K562 (cell line): ENCODE results near the gene CBFA2T3. TPM values are rescaled to one million over a fixed set of nuclear protein-coding genes. Genes with fewer than 3 reads are reported as not detected.
A peak's percentile ranks its signal among the peaks of the same experiment; 100 is the strongest.

Experiments used
- BRCA1 ChIP-seq, 2 experiments: fragments of 450-650 bp in 1 of 2; sonication (generic) in 1 of 2; formaldehyde crosslinking in 1 of 2; IDR thresholded peaks; 2 replicates each; pipeline versions ENCODE4 v1.5.0 to v1.6.1; 2017 to 2020; ENCODE audit warnings: mild to moderate bottlenecking in 1 of 2, missing genetic modification reagents in 1 of 2
- CTBP1 ChIP-seq: fragments of 450-650 bp; IDR thresholded peaks from 2 replicates; pipeline ENCODE4 v1.6.1; 2016; ENCODE audit warnings: borderline replicate concordance
- ESRRA ChIP-seq: fragments of 450-650 bp; IDR thresholded peaks from 2 replicates; pipeline ENCODE4 v1.6.1; 2014; ENCODE audit warnings: low read depth, mild to moderate bottlenecking, moderate library complexity, borderline replicate concordance
- HDGF ChIP-seq: fragments of 450-650 bp; IDR thresholded peaks from 2 replicates; pipeline ENCODE4 v1.6.1; 2016
- ILF3 ChIP-seq: fragments of 450-650 bp; IDR thresholded peaks from 2 replicates; pipeline ENCODE4 v1.6.1; 2018; ENCODE audit warnings: antibody characterized with exemption, mild to moderate bottlenecking, moderate library complexity, borderline replicate concordance
- KAT7 ChIP-seq: sonication (generic); formaldehyde crosslinking; IDR thresholded peaks from 2 replicates; pipeline ENCODE4 v1.8.0; 2022; ENCODE audit warnings: missing genetic modification reagents, mild to moderate bottlenecking, borderline replicate concordance
- MTF1 ChIP-seq: fragments of 250-450 bp; sonication (Bioruptor Pico); IDR thresholded peaks from 2 replicates; pipeline ENCODE4 v1.9.0; 2021; ENCODE audit warnings: moderate library complexity, mild to moderate bottlenecking, inconsistent platforms, borderline replicate concordance
- NFIC ChIP-seq: fragments of 450-650 bp; IDR thresholded peaks from 2 replicates; pipeline ENCODE4 v1.6.1; 2017; ENCODE audit warnings: mild to moderate bottlenecking, inconsistent platforms
- RAD51 ChIP-seq: fragments of 450-650 bp; IDR thresholded peaks from 2 replicates; pipeline ENCODE4 v1.7.1; 2016; ENCODE audit warnings: low read depth, mild to moderate bottlenecking, borderline replicate concordance
- RBM22 ChIP-seq: fragments of 200-400 bp; formaldehyde crosslinking; IDR thresholded peaks from 2 replicates; pipeline ENCODE4 v1.6.1; 2018; ENCODE audit warnings: low read length, low read depth; ENCODE audit not compliant: poor library complexity, severe bottlenecking
- TARDBP ChIP-seq: fragments of 450-650 bp; IDR thresholded peaks from 2 replicates; pipeline ENCODE4 v1.6.1; 2016
- TOE1 ChIP-seq, 2 experiments: fragments of 450-650 bp in 1 of 2; sonication (generic) in 1 of 2; formaldehyde crosslinking in 1 of 2; IDR thresholded peaks; 2 replicates each; pipeline versions ENCODE4 v1.7.1 to v1.8.0; 2016 to 2022; ENCODE audit warnings: borderline replicate concordance in 2 of 2, mild to moderate bottlenecking in 2 of 2, antibody characterized with exemption in 1 of 2, inconsistent platforms in 1 of 2, low read depth in 1 of 2, missing genetic modification reagents in 1 of 2, moderate library complexity in 1 of 2
- ZEB2 ChIP-seq: fragments of 450-650 bp; IDR thresholded peaks from 2 replicates; pipeline ENCODE4 v1.6.1; 2016
- ZNF232 ChIP-seq: sonication (generic); formaldehyde crosslinking; IDR thresholded peaks from 2 replicates; pipeline ENCODE4 v1.8.0; 2022; ENCODE audit warnings: mild to moderate bottlenecking, missing genetic modification reagents
- ZNF239 ChIP-seq: fragments of 250-450 bp; sonication (Bioruptor Pico); IDR thresholded peaks from 2 replicates; pipeline ENCODE4 v1.4.0; 2020; ENCODE audit warnings: mild to moderate bottlenecking
- ZNF507 ChIP-seq: conservative IDR thresholded peaks from 2 replicates; pipeline ENCODE4 v1.6.1; 2017; ENCODE audit warnings: missing genetic modification characterization, missing compliant biosample characterization
- polyA plus RNA-seq, 8 experiments: library from polyadenylated mRNA; depleted of rRNA in 4 of 8; stranded (reverse) in 5 of 8; unstranded in 3 of 8; fragments of >200 nt; fragmentation: Nextera tagmentation in 2 of 8; fragmentation: Illumina TruSeq in 1 of 8; extraction: Ambion mirVana in 2 of 8; extraction: Trizol in 1 of 8; gene quantifications; 2 replicates each; pipeline versions ENCODE4 v1.2.1 to v1.2.3, GENCODE V29; 2011 to 2014; ENCODE audit warnings: inconsistent platforms in 1 of 8, missing spikeins in 1 of 8
- total RNA-seq, 7 experiments: library from RNA; depleted of rRNA in 6 of 7; stranded (reverse); fragments of >200 nt in 6 of 7; fragmentation: Illumina TruSeq in 2 of 7; extraction: Trizol in 2 of 7; gene quantifications; 2 replicates each; pipeline versions ENCODE4 v1.2.1 to v1.2.3, GENCODE V29; 2011 to 2021; ENCODE audit warnings: low replicate concordance in 1 of 7
- TF ChIP-seq, protein P1 (sequence below): fragments of 250-450 bp; sonication (Bioruptor Pico); IDR thresholded peaks from 2 replicates; pipeline ENCODE4 v1.8.0; 2021; ENCODE audit warnings: mild to moderate bottlenecking, moderate library complexity
- TF ChIP-seq, protein P2 (sequence below), 2 experiments: IDR thresholded peaks; 2 replicates each; pipeline ENCODE4 v1.6.1; 2012; ENCODE audit warnings: improper control_type of control experiment in 2 of 2, low read depth in 2 of 2, low read length in 2 of 2, borderline replicate concordance in 1 of 2
- TF ChIP-seq, protein P3 (sequence below): sonication (generic); formaldehyde crosslinking; IDR thresholded peaks from 2 replicates; pipeline ENCODE4 v1.5.0; 2020; ENCODE audit warnings: missing genetic modification reagents
- TF ChIP-seq, protein P4 (sequence below): fragments of 450-650 bp; IDR thresholded peaks from 2 replicates; pipeline ENCODE4 v1.6.1; 2016; ENCODE audit warnings: low read depth, mild to moderate bottlenecking, moderate library complexity
- TF ChIP-seq, protein P5 (sequence below): fragments of 450-650 bp; IDR thresholded peaks from 2 replicates; pipeline ENCODE4 v1.6.1; 2016; ENCODE audit warnings: missing biosample characterization, missing genetic modification characterization

The CBFA2T3 gene
- total and polyA plus RNA-seq, 9 of the 15 experiments (the other 6 are each of a cell fraction or from before 2014, with no cell fraction given): 2.3 to 145 (median 6.7) TPM

DNA sequence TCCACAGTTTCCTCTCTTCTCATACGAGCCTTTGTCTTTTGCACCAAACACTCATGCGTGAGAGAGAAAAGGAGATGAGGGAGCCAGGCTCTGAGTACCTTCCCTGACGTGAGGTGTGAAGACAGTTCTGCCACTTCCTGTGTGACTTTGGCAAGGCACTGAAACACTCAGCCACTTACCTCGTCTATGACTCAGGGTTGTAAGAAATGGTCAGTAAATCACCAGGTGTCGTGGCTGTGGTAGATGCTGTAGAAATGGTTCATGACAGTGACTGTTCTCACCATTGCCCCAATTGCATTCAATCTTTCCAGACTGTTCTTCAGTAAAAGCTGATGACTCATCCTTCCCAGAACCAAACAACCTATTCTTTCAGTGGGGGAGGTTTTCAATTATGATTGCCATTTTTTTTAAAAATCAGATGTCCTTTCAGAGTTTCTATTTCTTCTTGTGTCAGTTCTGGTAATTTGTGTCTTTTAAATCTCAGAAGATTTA lies 49.2 kb upstream of the CBFA2T3 start (continued):
- TF ChIP-seq, protein P1, sequence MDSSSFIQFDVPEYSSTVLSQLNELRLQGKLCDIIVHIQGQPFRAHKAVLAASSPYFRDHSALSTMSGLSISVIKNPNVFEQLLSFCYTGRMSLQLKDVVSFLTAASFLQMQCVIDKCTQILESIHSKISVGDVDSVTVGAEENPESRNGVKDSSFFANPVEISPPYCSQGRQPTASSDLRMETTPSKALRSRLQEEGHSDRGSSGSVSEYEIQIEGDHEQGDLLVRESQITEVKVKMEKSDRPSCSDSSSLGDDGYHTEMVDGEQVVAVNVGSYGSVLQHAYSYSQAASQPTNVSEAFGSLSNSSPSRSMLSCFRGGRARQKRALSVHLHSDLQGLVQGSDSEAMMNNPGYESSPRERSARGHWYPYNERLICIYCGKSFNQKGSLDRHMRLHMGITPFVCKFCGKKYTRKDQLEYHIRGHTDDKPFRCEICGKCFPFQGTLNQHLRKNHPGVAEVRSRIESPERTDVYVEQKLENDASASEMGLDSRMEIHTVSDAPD (CRISPR knock-in tag): no peak
- TF ChIP-seq, protein P2, sequence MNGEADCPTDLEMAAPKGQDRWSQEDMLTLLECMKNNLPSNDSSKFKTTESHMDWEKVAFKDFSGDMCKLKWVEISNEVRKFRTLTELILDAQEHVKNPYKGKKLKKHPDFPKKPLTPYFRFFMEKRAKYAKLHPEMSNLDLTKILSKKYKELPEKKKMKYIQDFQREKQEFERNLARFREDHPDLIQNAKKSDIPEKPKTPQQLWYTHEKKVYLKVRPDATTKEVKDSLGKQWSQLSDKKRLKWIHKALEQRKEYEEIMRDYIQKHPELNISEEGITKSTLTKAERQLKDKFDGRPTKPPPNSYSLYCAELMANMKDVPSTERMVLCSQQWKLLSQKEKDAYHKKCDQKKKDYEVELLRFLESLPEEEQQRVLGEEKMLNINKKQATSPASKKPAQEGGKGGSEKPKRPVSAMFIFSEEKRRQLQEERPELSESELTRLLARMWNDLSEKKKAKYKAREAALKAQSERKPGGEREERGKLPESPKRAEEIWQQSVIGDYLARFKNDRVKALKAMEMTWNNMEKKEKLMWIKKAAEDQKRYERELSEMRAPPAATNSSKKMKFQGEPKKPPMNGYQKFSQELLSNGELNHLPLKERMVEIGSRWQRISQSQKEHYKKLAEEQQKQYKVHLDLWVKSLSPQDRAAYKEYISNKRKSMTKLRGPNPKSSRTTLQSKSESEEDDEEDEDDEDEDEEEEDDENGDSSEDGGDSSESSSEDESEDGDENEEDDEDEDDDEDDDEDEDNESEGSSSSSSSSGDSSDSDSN (IDR thresholded peaks at IDR 0.05; ENCODE audit: borderline replicate concordance in 1 of 2, low read depth in 2 of 2, low read length in 2 of 2): no peak
- TF ChIP-seq RBM22: no peak
- TF ChIP-seq, protein P3, sequence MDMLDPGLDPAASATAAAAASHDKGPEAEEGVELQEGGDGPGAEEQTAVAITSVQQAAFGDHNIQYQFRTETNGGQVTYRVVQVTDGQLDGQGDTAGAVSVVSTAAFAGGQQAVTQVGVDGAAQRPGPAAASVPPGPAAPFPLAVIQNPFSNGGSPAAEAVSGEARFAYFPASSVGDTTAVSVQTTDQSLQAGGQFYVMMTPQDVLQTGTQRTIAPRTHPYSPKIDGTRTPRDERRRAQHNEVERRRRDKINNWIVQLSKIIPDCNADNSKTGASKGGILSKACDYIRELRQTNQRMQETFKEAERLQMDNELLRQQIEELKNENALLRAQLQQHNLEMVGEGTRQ: no peak
- no peak for TF ChIP-seq ZNF239 (CRISPR knock-in tag)
- no peak for TF ChIP-seq MTF1 (CRISPR knock-in tag)
- TF ChIP-seq RAD51: no peak
- TF ChIP-seq, protein P4, sequence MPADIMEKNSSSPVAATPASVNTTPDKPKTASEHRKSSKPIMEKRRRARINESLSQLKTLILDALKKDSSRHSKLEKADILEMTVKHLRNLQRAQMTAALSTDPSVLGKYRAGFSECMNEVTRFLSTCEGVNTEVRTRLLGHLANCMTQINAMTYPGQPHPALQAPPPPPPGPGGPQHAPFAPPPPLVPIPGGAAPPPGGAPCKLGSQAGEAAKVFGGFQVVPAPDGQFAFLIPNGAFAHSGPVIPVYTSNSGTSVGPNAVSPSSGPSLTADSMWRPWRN: 0 out of 2 replicates have a peak, but pooled peaks have one; percentile 27
- TF ChIP-seq ZNF232 (CRISPR knock-in tag): no peak
- no peak for TF ChIP-seq HDGF
- TF ChIP-seq TARDBP: no peak
- TF ChIP-seq TOE1 (IDR thresholded peaks at IDR 0.05; ENCODE audit: borderline replicate concordance): no peak
- no peak for TF ChIP-seq TOE1 (CRISPR knock-in tag; IDR thresholded peaks at IDR 0.05; ENCODE audit: borderline replicate concordance, low read depth)
- no peak for TF ChIP-seq KAT7
- TF ChIP-seq CTBP1: peak; percentile 89
- TF ChIP-seq ZNF507 (tag): no peak
- TF ChIP-seq, protein P5, sequence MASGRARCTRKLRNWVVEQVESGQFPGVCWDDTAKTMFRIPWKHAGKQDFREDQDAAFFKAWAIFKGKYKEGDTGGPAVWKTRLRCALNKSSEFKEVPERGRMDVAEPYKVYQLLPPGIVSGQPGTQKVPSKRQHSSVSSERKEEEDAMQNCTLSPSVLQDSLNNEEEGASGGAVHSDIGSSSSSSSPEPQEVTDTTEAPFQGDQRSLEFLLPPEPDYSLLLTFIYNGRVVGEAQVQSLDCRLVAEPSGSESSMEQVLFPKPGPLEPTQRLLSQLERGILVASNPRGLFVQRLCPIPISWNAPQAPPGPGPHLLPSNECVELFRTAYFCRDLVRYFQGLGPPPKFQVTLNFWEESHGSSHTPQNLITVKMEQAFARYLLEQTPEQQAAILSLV (tag): no peak
- TF ChIP-seq BRCA1 (IDR thresholded peaks at IDR 0.05): no peak
- no peak for TF ChIP-seq BRCA1 (CRISPR knock-in tag; IDR thresholded peaks at IDR 0.05)
- no peak for TF ChIP-seq NFIC
- TF ChIP-seq ESRRA: no peak
- no peak for TF ChIP-seq ILF3
- TF ChIP-seq ZEB2: peak; percentile 83
